CD14-positive monocyte (primary cell): ENCODE results near the gene B4GALT4. TPM values are rescaled to one million over a fixed set of nuclear protein-coding genes. Genes with fewer than 3 reads are reported as not detected.
"Not testable (repeated sequence)": the region's sequence is repeated elsewhere in the genome, so short reads cannot be mapped to it uniquely, and the experiment has no call there.

Experiments
- DNase-seq, 3 donors: peaks; one replicate each; pipeline ENCODE4 v3.0.0-alpha.2; 2011 to 2022
- H2AFZ ChIP-seq: 2 replicates; pipeline ENCODE4 v1.6.0; 2012; ENCODE audit warnings: mild to moderate bottlenecking, low read depth, low read length, inconsistent platforms; ENCODE audit not compliant: insufficient read depth, poor library complexity, severe bottlenecking
- H3K27ac ChIP-seq, 2 donors: 1 replicate in 1 of 2; 2 replicates in 1 of 2; pipeline ENCODE4 v1.5.1; 2012 to 2013; ENCODE audit warnings: low read length in 2 of 2, control low read depth in 1 of 2, inconsistent platforms in 1 of 2, low read depth in 1 of 2, mild to moderate bottlenecking in 1 of 2
- H3K27me3 ChIP-seq, 2 donors: one replicate each; pipeline versions ENCODE4 v1.6.0 to v1.6.1; 2011 to 2013; ENCODE audit warnings: low read length in 2 of 2; ENCODE audit not compliant: control insufficient read depth in 2 of 2, insufficient read depth in 2 of 2
- H3K36me3 ChIP-seq, 2 donors: replicated peaks in 1 of 2; 1 replicate in 1 of 2; 2 replicates in 1 of 2; pipeline versions ENCODE4 v1.5.1 to v1.6.1; 2012 to 2013; ENCODE audit warnings: low read length in 2 of 2, control low read depth in 1 of 2, inconsistent platforms in 1 of 2, mild to moderate bottlenecking in 1 of 2; ENCODE audit not compliant: insufficient read depth in 2 of 2, control insufficient read depth in 1 of 2
- H3K4me1 ChIP-seq, 2 donors: 1 replicate in 1 of 2; 2 replicates in 1 of 2; pipeline versions ENCODE4 v1.5.1 to v1.6.1; 2012 to 2013; ENCODE audit warnings: low read length in 2 of 2, control low read depth in 1 of 2, inconsistent platforms in 1 of 2, mild to moderate bottlenecking in 1 of 2, moderate library complexity in 1 of 2; ENCODE audit not compliant: insufficient read depth in 2 of 2, control insufficient read depth in 1 of 2
- H3K4me2 ChIP-seq: replicated peaks from 2 replicates; pipeline ENCODE3; 2012; ENCODE audit warnings: low read length, moderate library complexity, mild to moderate bottlenecking; ENCODE audit not compliant: poor library complexity, severe bottlenecking; ENCODE audit errors: extremely low read depth
- H3K4me3 ChIP-seq, 3 experiments: fragments of 200-600 bp in 1 of 3; sonication (generic) in 1 of 3; replicated peaks in 1 of 3; 1 replicate in 2 of 3; 2 replicates in 1 of 3; pipeline ENCODE4 v1.5.1; 2011 to 2013; ENCODE audit warnings: low read length in 3 of 3, mild to moderate bottlenecking in 3 of 3, control low read depth in 2 of 3, low read depth in 2 of 3, inconsistent platforms in 1 of 3, moderate library complexity in 1 of 3
- H3K79me2 ChIP-seq: 2 replicates; pipeline ENCODE4 v1.6.0; 2012; ENCODE audit warnings: mild to moderate bottlenecking, control low read depth, inconsistent platforms, low read length, moderate library complexity; ENCODE audit not compliant: insufficient read depth
- H3K9ac ChIP-seq: 2 replicates; pipeline ENCODE4 v1.6.0; 2017; ENCODE audit warnings: low read length, mild to moderate bottlenecking; ENCODE audit not compliant: insufficient read depth, poor library complexity, severe bottlenecking
- H3K9me3 ChIP-seq, 2 donors: replicated peaks in 1 of 2; 1 replicate in 1 of 2; 2 replicates in 1 of 2; pipeline versions ENCODE4 v1.5.1 to v1.6.1; 2012 to 2013; ENCODE audit warnings: low read length in 2 of 2, control low read depth in 1 of 2; ENCODE audit not compliant: control insufficient read depth in 1 of 2, insufficient read depth in 1 of 2
- H4K20me1 ChIP-seq: 2 replicates; pipeline ENCODE4 v1.6.0; 2012; ENCODE audit warnings: mild to moderate bottlenecking, low read length, control low read depth, moderate library complexity; ENCODE audit not compliant: insufficient read depth
- H3K27ac Mint-ChIP-seq, 7 donors: one replicate each; pipeline ENCODE4 v1.8.0; 2020; ENCODE audit warnings: mild to moderate bottlenecking in 7 of 7, mixed read lengths in 7 of 7, moderate library complexity in 6 of 7, inconsistent platforms in 2 of 7
- H3K27me3 Mint-ChIP-seq, 3 donors: one replicate each; pipeline ENCODE4 v1.8.0; 2021 to 2022; ENCODE audit warnings: low read depth in 3 of 3, mild to moderate bottlenecking in 3 of 3, mixed read lengths in 3 of 3, moderate library complexity in 3 of 3, inconsistent platforms in 1 of 3
- H3K36me3 Mint-ChIP-seq, 2 donors: one replicate each; pipeline ENCODE4 v1.8.0; 2020; ENCODE audit warnings: mixed read lengths in 2 of 2, inconsistent platforms in 1 of 2, mild to moderate bottlenecking in 1 of 2
- H3K4me1 Mint-ChIP-seq: one replicate; pipeline ENCODE4 v1.8.0; 2020; ENCODE audit warnings: mild to moderate bottlenecking, mixed read lengths
- H3K4me3 Mint-ChIP-seq, 2 donors: one replicate each; pipeline ENCODE4 v1.8.0; 2020; ENCODE audit warnings: mild to moderate bottlenecking in 2 of 2, mixed read lengths in 2 of 2, moderate library complexity in 1 of 2
- H3K9me3 Mint-ChIP-seq, 7 donors: one replicate each; pipeline ENCODE4 v1.8.0; 2020 to 2022; ENCODE audit warnings: mixed read lengths in 7 of 7, mild to moderate bottlenecking in 6 of 7, moderate library complexity in 6 of 7, inconsistent platforms in 2 of 7
- CTCF ChIP-seq: fragments of 200-600 bp; IDR thresholded peaks from one replicate; pipeline ENCODE4 v1.8.0; 2022; ENCODE audit warnings: antibody characterized with exemption, mild to moderate bottlenecking
- WGBS: methylation state at CpG from one replicate; pipeline ENCODE4 v1.1.5; 2013; ENCODE audit warnings: missing lambda C conversion rate; ENCODE audit not compliant: insufficient coverage; 5-methylcytosine and 5-hydroxymethylcytosine counted together
- intact Hi-C, 2 donors: fragments of 100-400 bp; cut with micrococcal nuclease; formaldehyde crosslinking; loops; one replicate each; pipeline versions ENCODE4 v1.15.0 to v1.15.1; 2023
- polyA plus RNA-seq, 3 donors: library from polyadenylated mRNA; depleted of rRNA in 1 of 3; unstranded in 2 of 3; stranded (reverse) in 1 of 3; fragments of 300-500 nt in 2 of 3; fragments of >200 nt in 1 of 3; fragmentation: Illumina TruSeq in 2 of 3; gene quantifications; 1 replicate in 2 of 3; 2 replicates in 1 of 3; pipeline ENCODE4 v1.2.3, GENCODE V29; 2012 to 2021

Gene B4GALT4
- polyA plus RNA-seq, 3 donors: 5.8 to 7.4 (median 5.8) TPM

- no peak for DNase-seq
- WGBS: no CpG with 5 or more reads among the region's 6 CpGs
- no peak overlapping the region for H3K27ac ChIP-seq
- H3K9ac ChIP-seq: no peak overlapping the region
- H3K36me3 Mint-ChIP-seq: peaks cover 3 to 4% of the 10 kb centered on the region in 2 donors
- no peak for TF ChIP-seq CTCF
- H3K4me3 Mint-ChIP-seq: no peak overlapping the region
- H3K27me3 Mint-ChIP-seq: peaks cover 0 to under 1% (median 0%) of the 10 kb centered on the region in 3 donors
- H3K79me2 ChIP-seq: no peaks in the 10 kb centered on the region
- no peak overlapping the region for H3K4me2 ChIP-seq
- no peaks in the 10 kb centered on the region for H3K36me3 ChIP-seq
- no peaks in the 10 kb centered on the region for H3K27me3 ChIP-seq
- H3K27ac Mint-ChIP-seq: no peak overlapping the region
- H2AFZ ChIP-seq: no peak overlapping the region
- intact Hi-C loops: loop anchor here in 1 of 2 donors (5.0 kb wide), 1 partner anchor 73 kb away; no protein-coding TSS in a partner anchor
- no peaks in the 10 kb centered on the region for H3K4me1 ChIP-seq
- peaks cover 2% of the 10 kb centered on the region for H3K4me1 Mint-ChIP-seq
- H4K20me1 ChIP-seq: no peaks in the 10 kb centered on the region
- no peak overlapping the region for H3K4me3 ChIP-seq
- H3K9me3 ChIP-seq: peaks cover 13 to 14% of the 10 kb centered on the region in 2 donors
- H3K9me3 Mint-ChIP-seq: peaks cover 18 to 26% (median 24%) of the 10 kb centered on the region in 7 donors
Observed at GRCh38 chr3:119279101-119279554, 38.5 kb upstream of the B4GALT4 start.

GRCh38 chr3:119276680-119277079 is 36.0 kb upstream of the B4GALT4 start:
- H3K27me3 Mint-ChIP-seq: peaks cover 0 to 3% (median 2%) of the 10 kb centered on the region in 3 donors
- H4K20me1 ChIP-seq: no peaks in the 10 kb centered on the region
- H3K4me1 Mint-ChIP-seq: peaks cover 2% of the 10 kb centered on the region
- H3K4me1 ChIP-seq: no peaks in the 10 kb centered on the region
- no peak overlapping the region for H3K4me2 ChIP-seq
- no peaks in the 10 kb centered on the region for H3K27me3 ChIP-seq
- H2AFZ ChIP-seq: no peak overlapping the region
- no peak overlapping the region for H3K27ac ChIP-seq
- H3K36me3 ChIP-seq: no peaks in the 10 kb centered on the region
- intact Hi-C loops: loop anchor here in 1 of 2 donors (5.0 kb wide), 1 partner anchor 76 kb away; no protein-coding TSS in a partner anchor
- no peak overlapping the region for H3K4me3 Mint-ChIP-seq
- DNase-seq: no peak
- no peaks in the 10 kb centered on the region for H3K36me3 Mint-ChIP-seq
- H3K4me3 ChIP-seq: no peak overlapping the region
- no peak for TF ChIP-seq CTCF
- H3K79me2 ChIP-seq: no peaks in the 10 kb centered on the region
- H3K9me3 ChIP-seq: no peaks in the 10 kb centered on the region
- no peak overlapping the region for H3K9ac ChIP-seq
- no peak overlapping the region for H3K27ac Mint-ChIP-seq
- no CpG with 5 or more reads among the region's 5 CpGs for WGBS
- peaks cover 0 to 5% (median 3%) of the 10 kb centered on the region in 7 donors for H3K9me3 Mint-ChIP-seq

GRCh38 chr3:119270212-119270611 is 29.5 kb upstream of the B4GALT4 start:
- H3K36me3 ChIP-seq, H3K9me3 ChIP-seq, H2AFZ ChIP-seq, H3K4me3 Mint-ChIP-seq, H3K79me2 ChIP-seq, H3K4me1 Mint-ChIP-seq, H3K36me3 Mint-ChIP-seq, DNase-seq, H3K27ac Mint-ChIP-seq, H3K27me3 ChIP-seq, H3K27ac ChIP-seq, intact Hi-C loops, H3K4me2 ChIP-seq, H3K27me3 Mint-ChIP-seq, H4K20me1 ChIP-seq, H3K9ac ChIP-seq, H3K4me3 ChIP-seq, H3K4me1 ChIP-seq: not testable (repeated sequence)
- peaks cover 6 to 14% (median 8%) of the 10 kb centered on the region in 7 donors for H3K9me3 Mint-ChIP-seq
- WGBS: 100% methylated on average over 1 of the region's 2 CpGs
